Retinal pigment epithelial cell (primary cell): ENCODE data around the gene NAA40.

Experiments
- DNase-seq: peaks from one replicate; pipeline ENCODE4 v3.0.0-alpha.2; 2010; ENCODE audit warnings: low read depth
- H3K4me3 ChIP-seq: 2 replicates; pipeline ENCODE4 v1.5.1; 2011; ENCODE audit warnings: mild to moderate bottlenecking, low read length, control low read depth, moderate library complexity
- TF ChIP-seq, protein P1 (sequence below): conservative IDR thresholded peaks from 2 replicates; pipeline ENCODE4 v1.5.1; 2011; ENCODE audit warnings: low read depth, low read length, control low read depth, inconsistent platforms

NAA40 gene

DNA sequence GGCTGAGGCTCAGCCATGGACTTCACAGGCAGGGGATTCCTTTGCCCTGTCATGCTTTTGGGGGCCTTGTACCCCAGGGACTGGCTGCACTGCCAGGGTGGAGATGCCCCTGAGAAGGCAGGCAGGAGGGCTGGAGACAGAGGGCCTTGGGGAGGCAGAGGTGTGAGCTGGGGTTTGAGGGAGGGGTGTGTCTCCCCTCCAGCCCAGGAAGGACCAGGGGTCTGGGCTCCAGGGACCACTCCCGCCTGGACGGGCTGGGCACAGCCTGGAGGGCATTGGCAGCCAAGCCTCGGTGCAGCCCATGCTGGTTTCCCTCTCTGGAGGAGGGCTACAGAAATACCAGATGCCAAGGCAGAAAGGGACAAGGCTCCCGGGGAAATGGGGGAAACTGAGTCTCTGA lies 66.9 kb downstream of the NAA40 start:
- TF ChIP-seq, protein P1, sequence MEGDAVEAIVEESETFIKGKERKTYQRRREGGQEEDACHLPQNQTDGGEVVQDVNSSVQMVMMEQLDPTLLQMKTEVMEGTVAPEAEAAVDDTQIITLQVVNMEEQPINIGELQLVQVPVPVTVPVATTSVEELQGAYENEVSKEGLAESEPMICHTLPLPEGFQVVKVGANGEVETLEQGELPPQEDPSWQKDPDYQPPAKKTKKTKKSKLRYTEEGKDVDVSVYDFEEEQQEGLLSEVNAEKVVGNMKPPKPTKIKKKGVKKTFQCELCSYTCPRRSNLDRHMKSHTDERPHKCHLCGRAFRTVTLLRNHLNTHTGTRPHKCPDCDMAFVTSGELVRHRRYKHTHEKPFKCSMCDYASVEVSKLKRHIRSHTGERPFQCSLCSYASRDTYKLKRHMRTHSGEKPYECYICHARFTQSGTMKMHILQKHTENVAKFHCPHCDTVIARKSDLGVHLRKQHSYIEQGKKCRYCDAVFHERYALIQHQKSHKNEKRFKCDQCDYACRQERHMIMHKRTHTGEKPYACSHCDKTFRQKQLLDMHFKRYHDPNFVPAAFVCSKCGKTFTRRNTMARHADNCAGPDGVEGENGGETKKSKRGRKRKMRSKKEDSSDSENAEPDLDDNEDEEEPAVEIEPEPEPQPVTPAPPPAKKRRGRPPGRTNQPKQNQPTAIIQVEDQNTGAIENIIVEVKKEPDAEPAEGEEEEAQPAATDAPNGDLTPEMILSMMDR: no peak
- DNase-seq: no peak
- H3K4me3 ChIP-seq: no peak overlapping the region

DNA sequence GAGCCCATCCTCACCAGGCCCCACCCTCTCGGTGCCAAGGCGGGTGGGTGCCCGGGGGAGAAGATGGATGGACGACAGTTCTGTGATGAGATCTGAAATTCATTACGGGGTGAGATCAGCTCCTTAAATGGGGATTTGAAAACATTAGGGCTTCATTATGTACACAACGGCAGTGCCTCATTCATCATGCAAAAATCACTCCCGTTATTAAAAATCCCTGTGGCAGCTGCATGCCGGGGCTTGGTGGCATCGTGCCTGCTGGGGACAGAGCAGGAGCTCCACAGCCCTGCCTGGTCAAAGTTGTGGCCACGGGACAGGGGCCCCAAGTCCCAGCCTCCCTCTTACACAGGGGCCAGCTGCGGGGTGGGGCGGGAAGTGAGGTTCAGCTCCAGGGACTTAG lies 67.6 kb downstream of the NAA40 start:
- TF ChIP-seq, protein P1: no peak
- no peak for DNase-seq
- no peak overlapping the region for H3K4me3 ChIP-seq
